A673 (cell line): ENCODE measurements around the gene GALNT14.

Experiments
- EZH2 ChIP-seq: fragments of 200-600 bp; sonication (generic); IDR thresholded peaks from 2 replicates; pipeline ENCODE4 v1.6.1; 2017; ENCODE audit warnings: borderline replicate concordance, low read depth, mild to moderate bottlenecking, mixed read lengths, antibody characterized with exemption, low read length; ENCODE audit not compliant: poor library complexity, severe bottlenecking
- TF ChIP-seq, protein P1 (sequence below): fragments of 300-800, 200-600 bp; sonication (generic); conservative IDR thresholded peaks from 2 replicates; pipeline ENCODE4 v1.5.1; 2017; ENCODE audit warnings: low read depth, mild to moderate bottlenecking, antibody characterized with exemption, low read length, moderate library complexity, mixed read lengths

DNA sequence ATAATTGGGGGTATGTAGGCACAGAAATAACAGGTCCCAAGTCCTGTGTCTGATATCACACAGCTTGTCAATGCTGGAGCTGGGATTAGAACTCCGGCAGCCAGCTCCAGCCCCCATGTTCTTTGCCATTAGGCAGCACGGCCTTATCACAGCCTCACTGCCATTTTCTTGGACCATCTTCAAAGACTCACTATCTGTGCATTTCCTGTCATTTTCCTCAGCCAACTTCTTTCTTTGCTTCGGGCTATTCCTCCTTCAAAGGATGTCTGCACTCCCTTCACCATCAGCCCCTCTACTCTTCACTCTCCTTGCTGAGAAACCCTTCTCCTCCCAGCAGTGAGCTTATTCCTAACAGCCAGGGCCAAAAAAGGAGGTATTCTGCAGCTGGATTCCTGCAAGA lies 139.6 kb downstream of the GALNT14 start:
- TF ChIP-seq, protein P1, sequence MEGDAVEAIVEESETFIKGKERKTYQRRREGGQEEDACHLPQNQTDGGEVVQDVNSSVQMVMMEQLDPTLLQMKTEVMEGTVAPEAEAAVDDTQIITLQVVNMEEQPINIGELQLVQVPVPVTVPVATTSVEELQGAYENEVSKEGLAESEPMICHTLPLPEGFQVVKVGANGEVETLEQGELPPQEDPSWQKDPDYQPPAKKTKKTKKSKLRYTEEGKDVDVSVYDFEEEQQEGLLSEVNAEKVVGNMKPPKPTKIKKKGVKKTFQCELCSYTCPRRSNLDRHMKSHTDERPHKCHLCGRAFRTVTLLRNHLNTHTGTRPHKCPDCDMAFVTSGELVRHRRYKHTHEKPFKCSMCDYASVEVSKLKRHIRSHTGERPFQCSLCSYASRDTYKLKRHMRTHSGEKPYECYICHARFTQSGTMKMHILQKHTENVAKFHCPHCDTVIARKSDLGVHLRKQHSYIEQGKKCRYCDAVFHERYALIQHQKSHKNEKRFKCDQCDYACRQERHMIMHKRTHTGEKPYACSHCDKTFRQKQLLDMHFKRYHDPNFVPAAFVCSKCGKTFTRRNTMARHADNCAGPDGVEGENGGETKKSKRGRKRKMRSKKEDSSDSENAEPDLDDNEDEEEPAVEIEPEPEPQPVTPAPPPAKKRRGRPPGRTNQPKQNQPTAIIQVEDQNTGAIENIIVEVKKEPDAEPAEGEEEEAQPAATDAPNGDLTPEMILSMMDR, result no peak
- TF ChIP-seq EZH2, result no peak
